HG03159 (cell line): ENCODE results near the gene BAZ2B.
A peak's percentile ranks its signal among the peaks of the same experiment; 100 is the strongest.

Experiments used
- ATAC-seq: cut with Tn5 transposase; IDR thresholded peaks from one replicate; pipeline ENCODE4 v1.9.1; 2021; ENCODE audit warnings: mild to moderate bottlenecking, moderate library complexity; ENCODE audit not compliant: unreplicated experiment

Gene BAZ2B

DNA sequence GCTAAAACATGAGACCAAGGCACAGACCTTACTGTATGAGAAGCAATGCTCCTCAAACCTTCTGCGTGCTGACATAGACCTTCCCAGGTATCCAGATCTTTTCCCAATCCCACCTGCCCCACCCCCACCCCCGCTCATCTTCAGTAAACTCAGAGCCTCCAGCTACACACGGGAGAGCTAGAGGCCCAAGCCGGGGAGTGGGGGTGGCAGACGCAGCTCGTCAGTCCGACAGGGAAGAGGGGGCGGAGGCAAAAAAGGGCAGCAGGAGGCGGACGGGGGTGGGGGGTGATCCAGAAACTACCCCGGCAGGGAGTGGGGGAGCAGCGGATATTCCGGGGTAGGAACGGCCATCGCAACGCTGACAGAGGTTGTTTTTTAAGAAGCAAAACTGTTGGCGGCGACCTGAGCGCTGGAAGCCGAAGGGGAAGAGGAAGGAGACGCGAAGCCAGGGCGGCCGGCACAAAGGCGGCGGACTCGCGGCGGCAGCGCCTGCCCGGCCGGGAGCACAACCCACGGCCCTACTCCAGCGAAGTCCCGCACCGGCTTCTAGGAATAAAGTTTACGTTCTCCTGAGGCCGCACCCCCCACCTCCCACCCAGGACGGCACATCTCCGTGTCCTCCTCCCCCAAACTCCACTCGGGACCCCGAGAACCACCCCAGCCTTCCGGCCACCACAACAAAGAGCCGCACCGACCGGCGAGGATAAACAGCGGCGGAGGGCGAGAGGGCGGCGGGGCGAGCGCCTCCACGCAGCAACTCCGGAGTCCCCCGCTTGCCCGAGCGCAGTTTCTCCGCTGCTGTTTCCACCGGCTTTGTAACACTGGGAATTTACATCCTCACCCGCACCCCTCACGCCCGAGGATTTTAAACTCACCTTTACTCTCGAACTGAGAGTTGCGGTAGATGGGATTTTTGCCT is 722 bp downstream of the BAZ2B start:
- ATAC-seq: peak; percentile 73

DNA sequence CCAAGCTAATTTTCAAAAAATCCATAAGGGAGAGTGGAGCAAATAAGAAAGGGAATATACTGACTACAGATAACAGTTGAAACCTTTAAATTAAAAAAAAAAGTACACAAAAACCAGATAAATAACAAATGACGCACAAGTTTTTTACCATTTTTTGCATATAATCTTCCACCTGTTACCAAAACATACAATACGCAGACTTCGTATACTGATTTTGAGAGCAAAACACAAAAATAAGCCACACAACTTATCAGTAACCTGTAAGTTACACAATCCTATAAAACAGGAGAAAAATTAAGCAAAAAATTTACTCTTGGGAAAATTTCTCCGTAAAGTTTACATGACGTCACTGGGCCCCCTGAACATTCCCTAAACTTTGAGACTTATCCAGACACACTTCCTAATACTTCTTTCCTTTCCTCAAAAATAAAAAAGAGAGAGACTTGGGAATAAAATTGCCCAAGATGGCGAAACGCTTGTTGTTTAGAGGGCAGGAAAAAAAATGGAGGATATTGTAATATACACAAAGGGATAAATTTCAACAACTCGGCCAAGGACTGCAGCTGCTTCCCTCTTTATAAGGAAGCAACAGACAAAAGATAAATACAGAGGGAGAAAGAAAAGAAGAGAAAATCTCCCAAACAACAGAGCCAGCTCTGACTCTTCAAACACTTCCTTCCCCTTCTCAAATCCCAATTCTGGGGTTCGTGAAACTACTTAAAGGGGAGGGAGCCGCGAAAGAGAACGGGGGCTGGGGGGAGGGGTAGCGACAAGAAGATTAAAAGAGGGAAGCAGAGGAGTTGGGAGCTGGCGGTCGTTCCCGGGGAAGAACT is 1.6 kb downstream of the BAZ2B start:
- no peak for ATAC-seq

GRCh38 chr2:159613651-159614285 is 2.6 kb downstream of the BAZ2B start:
- ATAC-seq: no peak

GRCh38 chr2:159613091-159613490 is 3.3 kb downstream of the BAZ2B start:
- ATAC-seq: no peak

GRCh38 chr2:159612255-159612901 is 4.0 kb downstream of the BAZ2B start:
- ATAC-seq: no peak

DNA sequence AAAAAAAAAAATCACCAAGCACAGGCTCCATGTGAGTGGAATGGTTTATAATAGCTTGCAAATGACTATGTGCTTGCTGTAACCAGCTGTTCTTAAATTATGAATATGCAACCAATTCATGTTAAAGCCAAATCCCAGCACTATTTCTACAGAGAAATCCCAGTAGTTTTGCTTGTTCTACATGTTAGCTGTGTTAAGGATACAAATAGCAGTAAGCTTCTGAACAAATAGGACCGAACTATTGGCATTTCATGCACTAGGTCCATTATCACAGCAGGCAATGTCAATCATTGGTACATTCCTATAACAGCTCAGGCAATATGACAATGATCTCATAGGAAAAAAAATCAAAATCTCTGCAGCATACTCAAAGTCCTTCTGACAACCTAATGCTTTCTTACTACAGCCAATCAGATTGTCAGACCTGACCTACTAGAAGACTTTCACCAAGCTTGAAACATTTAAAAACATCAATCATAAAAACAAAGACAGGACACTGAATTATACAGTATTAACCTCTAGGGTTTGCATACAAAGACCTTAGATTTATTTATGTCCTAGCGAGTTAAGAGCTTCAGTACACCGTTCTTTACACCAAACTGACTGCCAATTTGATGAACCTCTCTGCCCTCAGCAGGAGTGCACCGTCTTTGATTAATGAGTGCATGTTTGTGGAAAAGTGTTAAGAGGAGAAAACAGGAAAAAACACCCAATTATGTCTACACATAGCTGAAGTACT is 6.4 kb downstream of the BAZ2B start:
- no peak for ATAC-seq

DNA sequence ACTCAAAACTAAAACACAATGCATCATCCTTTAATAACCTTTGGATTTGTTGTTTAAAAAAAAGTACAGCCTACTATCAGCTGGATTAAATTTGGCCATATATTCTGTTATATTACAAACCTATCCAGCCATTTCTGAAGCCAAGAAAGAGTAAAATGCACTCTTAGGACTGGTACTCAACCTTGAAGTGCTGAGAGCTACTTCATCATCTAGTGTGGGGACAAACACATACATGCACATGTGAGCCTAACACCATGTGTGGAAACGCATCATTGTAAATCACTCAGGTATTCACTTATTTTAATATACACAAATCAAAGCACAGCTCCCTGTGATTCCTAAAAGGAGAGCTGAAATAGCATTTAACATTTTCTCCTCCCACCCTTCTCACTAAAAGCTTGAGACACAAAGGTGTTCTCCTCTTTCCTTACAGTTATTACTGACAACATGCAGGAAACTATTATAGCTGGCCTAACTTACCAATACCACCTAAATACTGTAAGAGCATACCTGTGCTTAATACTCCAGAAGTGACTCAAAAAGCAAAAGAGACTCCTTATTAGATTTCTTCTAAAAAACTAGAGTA is 7.5 kb downstream of the BAZ2B start:
- no peak for ATAC-seq

DNA sequence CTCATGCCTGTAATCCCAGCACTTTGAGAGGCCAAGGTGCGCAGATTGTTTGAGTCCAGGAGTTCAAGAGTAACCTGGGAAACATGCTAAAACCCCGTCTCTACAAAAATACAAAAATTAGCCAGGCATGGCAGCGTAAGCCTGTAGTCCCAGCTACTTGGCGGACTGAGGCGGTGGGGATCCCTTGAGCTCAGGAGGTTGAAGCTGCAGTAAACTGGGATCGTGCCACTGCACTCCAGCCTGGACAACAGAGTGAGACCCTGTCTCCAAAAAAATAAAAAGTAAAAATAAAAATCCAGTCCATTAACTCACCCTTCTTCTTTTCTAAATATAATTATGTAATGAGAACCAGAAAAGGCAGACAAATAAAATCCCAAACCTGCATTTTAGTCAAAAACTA is 8.2 kb downstream of the BAZ2B start:
- ATAC-seq: no peak

DNA sequence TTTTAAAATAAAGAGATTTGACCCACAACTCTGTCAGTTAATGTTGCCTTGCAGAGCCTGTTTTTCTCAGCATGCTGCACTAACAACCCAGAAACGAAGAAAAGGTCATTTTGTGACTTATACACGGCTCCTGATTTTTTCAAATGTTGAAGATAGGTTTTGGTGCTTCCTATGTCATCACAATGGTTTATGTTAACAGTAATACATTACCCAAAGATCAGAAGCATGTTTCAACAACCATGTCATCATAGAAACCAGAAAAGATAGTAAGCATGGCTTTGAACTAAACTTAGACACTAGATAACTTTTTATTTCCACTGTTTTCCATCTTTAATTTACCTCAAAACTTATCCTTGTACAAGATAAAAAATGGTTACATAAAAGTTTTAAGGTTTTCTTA is 10.1 kb downstream of the BAZ2B start:
- no peak for ATAC-seq

GRCh38 chr2:159605441-159606178 is 10.7 kb downstream of the BAZ2B start:
- ATAC-seq: no peak

DNA sequence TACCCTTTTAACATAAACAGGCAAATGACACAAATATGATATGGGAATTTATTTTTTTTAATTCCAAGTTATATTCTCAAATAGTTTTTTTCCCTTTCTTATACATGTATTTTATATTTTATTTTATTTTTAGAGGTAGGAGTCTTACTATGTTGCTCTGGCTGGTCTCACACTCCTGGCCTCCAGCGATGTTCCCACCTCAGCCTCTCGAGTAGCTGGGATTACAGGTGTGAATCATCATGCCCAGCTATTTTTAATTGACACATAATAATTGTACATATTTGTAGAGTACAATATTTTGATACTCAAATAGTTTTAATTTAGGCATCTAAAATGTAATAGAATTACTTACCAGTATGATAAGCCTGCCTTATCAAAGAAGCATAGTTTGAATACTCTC is 12.2 kb downstream of the BAZ2B start:
- no peak for ATAC-seq

- ATAC-seq: no peak
These were observed 15.6 kb downstream of the BAZ2B start for GRCh38 chr2:159600752-159601151.

- no peak for ATAC-seq
These were observed 20.8 kb downstream of the BAZ2B start for GRCh38 chr2:159595410-159596046.

DNA sequence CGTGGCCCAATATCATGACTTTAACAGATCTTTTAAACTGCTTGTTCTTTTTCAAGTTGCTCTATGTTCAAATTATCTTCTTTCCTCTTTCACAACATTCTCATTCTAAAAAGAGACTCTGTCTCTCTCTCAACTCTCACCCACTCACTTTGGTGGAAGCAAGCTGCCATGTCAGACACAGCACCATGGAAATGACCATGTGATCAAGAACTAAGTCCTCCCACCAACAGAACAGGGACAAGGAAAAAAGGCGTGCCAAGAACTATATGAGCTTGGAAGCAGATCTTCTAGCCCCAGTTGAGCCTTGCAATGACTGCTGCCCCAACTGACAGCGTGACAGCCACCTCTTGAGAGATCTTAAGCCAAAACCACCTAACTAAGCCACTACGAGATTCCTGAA is 23.9 kb downstream of the BAZ2B start:
- ATAC-seq: no peak

- ATAC-seq: no peak
These were observed 25.1 kb downstream of the BAZ2B start for GRCh38 chr2:159591221-159591620.

DNA sequence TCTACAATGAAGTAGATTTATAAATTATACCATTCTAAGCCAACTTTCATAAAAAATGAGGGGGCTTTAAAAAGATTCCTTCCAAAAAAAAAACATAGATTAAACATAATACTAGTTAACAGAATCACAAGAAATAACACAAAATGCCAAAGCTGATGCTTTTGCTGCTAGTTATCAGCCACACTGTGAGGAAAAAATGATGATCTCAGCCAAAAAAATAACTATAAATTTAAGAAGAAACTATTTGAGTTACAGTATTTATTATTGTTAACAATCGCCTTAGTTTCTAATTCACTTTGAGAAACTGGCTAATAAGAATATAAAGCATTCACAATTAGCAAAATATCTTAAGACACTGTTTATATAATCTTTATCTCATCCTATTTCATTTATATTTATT is 27.1 kb downstream of the BAZ2B start:
- no peak for ATAC-seq

DNA sequence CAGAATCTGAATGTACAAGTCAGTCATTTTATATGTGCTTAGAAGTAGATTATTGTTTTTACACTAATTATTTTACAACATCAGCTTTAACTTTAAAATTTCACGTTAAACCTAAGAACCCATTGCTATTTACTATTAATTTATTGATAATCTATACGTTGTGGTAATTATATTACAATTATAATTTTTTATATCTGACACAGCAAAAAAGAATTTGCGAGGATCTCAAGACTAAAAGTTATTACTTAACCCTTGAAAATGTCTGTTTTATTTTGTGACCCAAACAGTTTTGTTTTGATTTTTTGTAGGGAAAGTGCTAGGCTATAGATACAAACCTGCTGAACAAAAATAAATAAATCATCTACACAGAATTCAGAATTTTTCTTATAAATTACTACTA is 30.3 kb downstream of the BAZ2B start:
- ATAC-seq: no peak

DNA sequence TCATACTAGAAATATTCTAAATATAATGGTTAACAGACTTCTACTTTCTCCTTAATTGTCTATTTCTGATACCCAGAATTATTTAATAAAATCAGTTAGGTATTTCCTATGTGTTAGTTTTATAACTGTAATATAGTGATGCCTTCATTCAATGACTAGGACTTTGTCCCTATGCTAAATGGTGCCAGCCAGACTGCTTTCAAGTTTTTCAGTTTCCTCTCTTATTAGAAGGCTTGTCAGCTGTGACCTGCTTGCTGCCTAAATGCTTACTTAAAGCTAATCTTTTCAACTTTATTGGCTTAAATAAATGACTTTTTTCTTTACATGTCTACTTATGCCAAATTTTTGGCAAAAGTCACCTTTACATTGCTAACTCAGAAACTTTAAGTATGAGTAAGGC is 30.7 kb downstream of the BAZ2B start:
- ATAC-seq: no peak

GRCh38 chr2:159584796-159585195 is 31.6 kb downstream of the BAZ2B start:
- no peak for ATAC-seq
